IMR-90 (cell line): ENCODE measurements around the gene STUB1.

Experiments used
- BHLHE40 ChIP-seq: fragments of 150-350 bp; IDR thresholded peaks from 2 replicates; pipeline ENCODE4 v1.6.1; 2016; ENCODE audit warnings: mild to moderate bottlenecking, low read depth, low read length
- CEBPB ChIP-seq: IDR thresholded peaks from 2 replicates; pipeline ENCODE4 v1.6.1; 2012; ENCODE audit warnings: low read depth, low read length, improper control_type of control experiment
- FOS ChIP-seq: fragments of 150-350 bp; IDR thresholded peaks from 2 replicates; pipeline ENCODE4 v1.6.1; 2016; ENCODE audit warnings: low read depth, low read length
- MAFK ChIP-seq: IDR thresholded peaks from 2 replicates; pipeline ENCODE4 v1.6.1; 2012; ENCODE audit warnings: low read depth, low read length, improper control_type of control experiment
- MAZ ChIP-seq: IDR thresholded peaks from 2 replicates; pipeline ENCODE4 v1.6.1; 2012; ENCODE audit warnings: low read depth, mild to moderate bottlenecking, low read length, improper control_type of control experiment, moderate library complexity, borderline replicate concordance
- POLR2A ChIP-seq: IDR thresholded peaks from 2 replicates; pipeline ENCODE4 v1.6.1; 2012; ENCODE audit warnings: mild to moderate bottlenecking, low read depth, low read length
- RAD21 ChIP-seq: IDR thresholded peaks from 2 replicates; pipeline ENCODE4 v1.6.1; 2012; ENCODE audit warnings: low read length, improper control_type of control experiment
- RCOR1 ChIP-seq: IDR thresholded peaks from 2 replicates; pipeline ENCODE4 v1.6.1; 2012; ENCODE audit warnings: mild to moderate bottlenecking, low read length, improper control_type of control experiment; ENCODE audit not compliant: insufficient replicate concordance
- RFX5 ChIP-seq: IDR thresholded peaks from 2 replicates; pipeline ENCODE4 v1.8.0; 2012; ENCODE audit warnings: low read depth, mild to moderate bottlenecking, low read length, moderate library complexity
- SMC3 ChIP-seq: fragments of 150-350 bp; IDR thresholded peaks from 2 replicates; pipeline ENCODE4 v1.6.1; 2016; ENCODE audit warnings: low read depth, mild to moderate bottlenecking, antibody characterized with exemption, low read length, moderate library complexity
- TF ChIP-seq, protein P1 (sequence below): conservative IDR thresholded peaks from 2 replicates; pipeline ENCODE4 v1.5.1; 2012; ENCODE audit warnings: mild to moderate bottlenecking, low read depth, low read length, improper control_type of control experiment
- TF ChIP-seq, protein P2 (sequence below): fragments of 150-350 bp; IDR thresholded peaks from 2 replicates; pipeline ENCODE4 v1.6.1; 2016; ENCODE audit warnings: low read depth, mild to moderate bottlenecking, low read length, moderate library complexity, borderline replicate concordance

DNA sequence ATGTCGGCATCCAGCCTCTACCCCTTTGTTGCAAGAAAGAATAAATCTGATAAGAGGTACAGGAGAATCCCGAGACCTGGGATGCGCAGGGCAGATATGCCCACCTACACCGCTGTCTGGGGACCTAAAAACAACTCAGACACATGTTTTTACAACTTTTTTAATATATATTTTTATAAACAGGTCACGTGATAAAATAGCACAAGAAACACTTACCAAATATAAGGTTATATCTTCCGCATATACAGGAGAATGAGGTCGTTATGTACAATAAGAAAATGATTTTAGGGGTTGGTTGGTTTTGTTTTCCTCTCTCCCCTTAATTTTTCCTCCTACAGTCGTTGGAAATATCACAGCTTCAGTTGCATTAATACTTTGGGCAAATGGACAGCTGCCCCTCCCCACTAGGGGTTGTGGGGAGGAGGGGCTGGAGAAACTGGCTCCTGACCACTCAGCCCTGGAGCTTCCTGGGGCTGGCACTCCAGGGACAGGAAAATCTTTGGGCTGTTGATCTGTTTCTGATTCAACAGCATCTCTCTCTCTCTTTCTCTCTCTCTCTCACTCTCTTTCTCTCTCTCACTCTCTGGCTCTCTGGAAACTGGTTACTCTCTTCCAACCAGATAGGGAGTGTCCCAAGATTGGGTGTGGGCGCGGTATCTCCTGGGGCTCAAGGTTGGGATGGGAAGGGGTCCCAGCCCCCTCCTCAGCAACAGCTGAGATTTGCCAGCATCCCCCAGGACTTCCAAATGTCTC is 12.3 kb downstream of the STUB1 start:
- TF ChIP-seq, protein P1, sequence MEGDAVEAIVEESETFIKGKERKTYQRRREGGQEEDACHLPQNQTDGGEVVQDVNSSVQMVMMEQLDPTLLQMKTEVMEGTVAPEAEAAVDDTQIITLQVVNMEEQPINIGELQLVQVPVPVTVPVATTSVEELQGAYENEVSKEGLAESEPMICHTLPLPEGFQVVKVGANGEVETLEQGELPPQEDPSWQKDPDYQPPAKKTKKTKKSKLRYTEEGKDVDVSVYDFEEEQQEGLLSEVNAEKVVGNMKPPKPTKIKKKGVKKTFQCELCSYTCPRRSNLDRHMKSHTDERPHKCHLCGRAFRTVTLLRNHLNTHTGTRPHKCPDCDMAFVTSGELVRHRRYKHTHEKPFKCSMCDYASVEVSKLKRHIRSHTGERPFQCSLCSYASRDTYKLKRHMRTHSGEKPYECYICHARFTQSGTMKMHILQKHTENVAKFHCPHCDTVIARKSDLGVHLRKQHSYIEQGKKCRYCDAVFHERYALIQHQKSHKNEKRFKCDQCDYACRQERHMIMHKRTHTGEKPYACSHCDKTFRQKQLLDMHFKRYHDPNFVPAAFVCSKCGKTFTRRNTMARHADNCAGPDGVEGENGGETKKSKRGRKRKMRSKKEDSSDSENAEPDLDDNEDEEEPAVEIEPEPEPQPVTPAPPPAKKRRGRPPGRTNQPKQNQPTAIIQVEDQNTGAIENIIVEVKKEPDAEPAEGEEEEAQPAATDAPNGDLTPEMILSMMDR: no peak
- TF ChIP-seq RAD21 (no peak), FOS (no peak), BHLHE40 (no peak), CEBPB (no peak), RCOR1 (no peak), POLR2A (no peak), MAZ (no peak), MAFK (no peak), SMC3 (no peak), RFX5 (no peak)
- TF ChIP-seq, protein P2, sequence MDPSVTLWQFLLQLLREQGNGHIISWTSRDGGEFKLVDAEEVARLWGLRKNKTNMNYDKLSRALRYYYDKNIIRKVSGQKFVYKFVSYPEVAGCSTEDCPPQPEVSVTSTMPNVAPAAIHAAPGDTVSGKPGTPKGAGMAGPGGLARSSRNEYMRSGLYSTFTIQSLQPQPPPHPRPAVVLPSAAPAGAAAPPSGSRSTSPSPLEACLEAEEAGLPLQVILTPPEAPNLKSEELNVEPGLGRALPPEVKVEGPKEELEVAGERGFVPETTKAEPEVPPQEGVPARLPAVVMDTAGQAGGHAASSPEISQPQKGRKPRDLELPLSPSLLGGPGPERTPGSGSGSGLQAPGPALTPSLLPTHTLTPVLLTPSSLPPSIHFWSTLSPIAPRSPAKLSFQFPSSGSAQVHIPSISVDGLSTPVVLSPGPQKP: no peak
